Measurements from ENCODE around the gene TYW1.
"Not testable (repeated sequence)": the region's sequence is repeated elsewhere in the genome, so short reads cannot be mapped to it uniquely, and the experiment has no call there.

Gene TYW1, protein sequence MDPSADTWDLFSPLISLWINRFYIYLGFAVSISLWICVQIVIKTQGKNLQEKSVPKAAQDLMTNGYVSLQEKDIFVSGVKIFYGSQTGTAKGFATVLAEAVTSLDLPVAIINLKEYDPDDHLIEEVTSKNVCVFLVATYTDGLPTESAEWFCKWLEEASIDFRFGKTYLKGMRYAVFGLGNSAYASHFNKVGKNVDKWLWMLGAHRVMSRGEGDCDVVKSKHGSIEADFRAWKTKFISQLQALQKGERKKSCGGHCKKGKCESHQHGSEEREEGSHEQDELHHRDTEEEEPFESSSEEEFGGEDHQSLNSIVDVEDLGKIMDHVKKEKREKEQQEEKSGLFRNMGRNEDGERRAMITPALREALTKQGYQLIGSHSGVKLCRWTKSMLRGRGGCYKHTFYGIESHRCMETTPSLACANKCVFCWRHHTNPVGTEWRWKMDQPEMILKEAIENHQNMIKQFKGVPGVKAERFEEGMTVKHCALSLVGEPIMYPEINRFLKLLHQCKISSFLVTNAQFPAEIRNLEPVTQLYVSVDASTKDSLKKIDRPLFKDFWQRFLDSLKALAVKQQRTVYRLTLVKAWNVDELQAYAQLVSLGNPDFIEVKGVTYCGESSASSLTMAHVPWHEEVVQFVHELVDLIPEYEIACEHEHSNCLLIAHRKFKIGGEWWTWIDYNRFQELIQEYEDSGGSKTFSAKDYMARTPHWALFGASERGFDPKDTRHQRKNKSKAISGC

DNA sequence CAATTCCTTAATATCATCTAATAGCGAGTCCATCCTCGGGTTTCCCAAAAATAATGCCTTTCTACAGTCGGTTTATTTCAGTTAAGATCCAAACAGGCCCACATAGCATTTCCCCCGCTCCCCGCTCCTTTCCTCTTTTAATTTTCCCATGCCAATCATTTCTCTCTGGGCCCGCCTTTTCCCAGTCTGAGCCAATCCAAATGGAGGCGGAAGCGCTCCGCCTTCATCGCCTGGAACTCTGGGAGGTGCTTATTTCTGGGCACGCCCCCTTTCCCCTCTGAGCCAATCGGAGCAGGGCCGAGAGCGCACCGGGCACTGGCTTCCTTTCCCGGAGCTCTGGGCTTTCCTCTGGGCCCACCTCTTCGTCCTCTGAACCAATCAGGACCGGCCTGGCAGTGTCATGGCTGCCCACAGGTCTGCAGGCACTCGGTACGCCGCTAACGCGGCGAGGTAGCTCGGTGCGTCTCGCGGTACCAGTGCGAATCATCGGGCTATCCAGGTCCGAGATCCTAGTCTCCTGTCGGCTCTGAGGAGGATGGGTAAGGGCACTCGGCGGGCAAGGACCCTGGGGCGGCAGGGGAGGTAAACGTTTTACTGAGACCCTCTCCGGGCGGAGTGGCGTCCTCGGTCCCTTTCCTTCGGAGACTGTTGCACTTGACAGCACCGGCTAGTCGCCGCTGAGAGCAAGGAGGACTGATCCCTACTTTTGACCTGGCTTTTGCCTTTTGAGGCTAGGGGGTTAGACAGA is at the start of gene TYW1:
TYW1 (plus strand) TSS at position 390 of the 748 bp plus-strand sequence; CDS start at position 536, 146 bp downstream.
- Histone ChIP-seq H3K9ac (ENCODE audit: low read depth in 1 of 2, low read length in 2 of 2) (peak within 1 kb of the TSS; percentile 79 to 80), H3K27ac (ENCODE audit: low read depth in 2 of 2, low read length in 2 of 2) (peak within 1 kb of the TSS; percentile 72 to 84), H3K4me3 (ENCODE audit: low read length in 2 of 2) (peak within 1 kb of the TSS; percentile 86 to 96), H3K36me3 (ENCODE audit: control insufficient read depth in 2 of 2, insufficient read depth in 2 of 2, low read length in 2 of 2) (peaks cover 5 to 10% of the 10 kb centered on the region in 2 donors)
- not testable (repeated sequence) for H3K4me1 ChIP-seq (ENCODE audit: control insufficient read depth in 2 of 2, insufficient read depth in 2 of 2, low read length in 2 of 2); H3K27me3 ChIP-seq (ENCODE audit: control insufficient read depth in 2 of 2, insufficient read depth in 2 of 2, low read length in 2 of 2); H3K9me3 ChIP-seq (ENCODE audit: control insufficient read depth in 2 of 2, low read length in 2 of 2)

DNA sequence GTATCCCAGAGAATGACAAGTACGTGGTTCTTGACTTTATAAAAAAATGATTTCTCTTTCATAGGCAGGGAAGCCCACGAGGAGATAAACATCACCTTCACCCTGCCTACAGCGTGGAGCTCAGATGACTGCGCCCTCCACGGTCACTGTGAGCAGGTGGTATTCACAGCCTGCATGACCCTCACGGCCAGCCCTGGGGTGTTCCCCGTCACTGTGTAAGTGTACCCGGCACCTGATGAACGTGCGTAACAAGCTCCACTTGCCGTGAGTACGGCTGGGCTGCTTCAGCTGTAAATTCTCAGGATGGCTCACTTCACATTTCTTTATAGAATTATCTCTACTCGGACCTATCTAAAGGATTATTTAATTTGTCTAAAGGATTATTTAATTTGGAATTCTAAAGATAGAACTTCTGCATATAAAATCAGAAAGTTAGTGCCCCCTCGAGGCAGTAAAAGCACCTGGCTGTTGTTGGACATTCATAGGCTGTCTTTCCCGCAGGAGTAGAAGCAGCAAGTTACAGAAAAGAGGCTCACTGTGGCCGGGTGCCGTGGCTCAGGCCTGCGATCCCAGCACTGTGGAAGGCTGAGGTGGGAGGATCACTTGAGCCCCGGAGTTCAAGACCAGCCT is 48.0 kb upstream of the TYW1 start:
- H3K9ac ChIP-seq (ENCODE audit: low read depth in 1 of 2, low read length in 2 of 2), result no peak overlapping the region
- H3K27ac ChIP-seq (ENCODE audit: low read depth in 2 of 2, low read length in 2 of 2), result no peak overlapping the region
- no peaks in the 10 kb centered on the region for H3K27me3 ChIP-seq (ENCODE audit: control insufficient read depth in 2 of 2, insufficient read depth in 2 of 2, low read length in 2 of 2)
- H3K4me3 ChIP-seq (ENCODE audit: low read length in 2 of 2), result no peak overlapping the region
- H3K36me3 ChIP-seq (ENCODE audit: control insufficient read depth in 2 of 2, insufficient read depth in 2 of 2, low read length in 2 of 2), result peaks cover 53 to 61% of the 10 kb centered on the region in 2 donors
- peaks cover 0 to 21% of the 10 kb centered on the region in 2 donors for H3K4me1 ChIP-seq (ENCODE audit: control insufficient read depth in 2 of 2, insufficient read depth in 2 of 2, low read length in 2 of 2)
- H3K9me3 ChIP-seq (ENCODE audit: control insufficient read depth in 2 of 2, low read length in 2 of 2), result no peaks in the 10 kb centered on the region

DNA sequence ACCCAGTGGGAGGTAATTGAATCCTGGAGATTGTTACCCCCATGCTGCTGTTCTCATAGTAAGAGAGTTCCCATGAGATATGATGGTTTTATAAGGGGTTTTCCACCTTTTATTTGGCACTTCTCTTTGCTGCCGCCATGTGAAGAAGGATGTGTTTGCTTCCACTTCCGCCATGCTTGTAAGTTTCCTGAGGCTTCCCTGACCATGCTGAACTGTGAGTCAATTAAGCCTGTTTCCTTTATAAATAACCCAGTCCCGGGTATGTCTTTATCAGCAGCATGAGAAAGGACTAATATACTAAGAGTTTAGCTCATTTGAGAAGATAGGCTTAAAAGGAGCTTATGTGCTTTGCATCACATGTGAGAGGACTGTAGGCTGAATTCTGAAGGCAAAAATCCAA is 46.3 kb upstream of the TYW1 start:
- no peak overlapping the region for H3K9ac ChIP-seq (ENCODE audit: low read depth in 1 of 2, low read length in 2 of 2)
- no peaks in the 10 kb centered on the region for H3K27me3 ChIP-seq (ENCODE audit: control insufficient read depth in 2 of 2, insufficient read depth in 2 of 2, low read length in 2 of 2)
- H3K4me1 ChIP-seq (ENCODE audit: control insufficient read depth in 2 of 2, insufficient read depth in 2 of 2, low read length in 2 of 2), result peaks cover 0 to 21% of the 10 kb centered on the region in 2 donors
- H3K9me3 ChIP-seq (ENCODE audit: control insufficient read depth in 2 of 2, low read length in 2 of 2), result no peaks in the 10 kb centered on the region
- peaks cover 56 to 65% of the 10 kb centered on the region in 2 donors for H3K36me3 ChIP-seq (ENCODE audit: control insufficient read depth in 2 of 2, insufficient read depth in 2 of 2, low read length in 2 of 2)
- no peak overlapping the region for H3K4me3 ChIP-seq (ENCODE audit: low read length in 2 of 2)
- no peak overlapping the region for H3K27ac ChIP-seq (ENCODE audit: low read depth in 2 of 2, low read length in 2 of 2)

DNA sequence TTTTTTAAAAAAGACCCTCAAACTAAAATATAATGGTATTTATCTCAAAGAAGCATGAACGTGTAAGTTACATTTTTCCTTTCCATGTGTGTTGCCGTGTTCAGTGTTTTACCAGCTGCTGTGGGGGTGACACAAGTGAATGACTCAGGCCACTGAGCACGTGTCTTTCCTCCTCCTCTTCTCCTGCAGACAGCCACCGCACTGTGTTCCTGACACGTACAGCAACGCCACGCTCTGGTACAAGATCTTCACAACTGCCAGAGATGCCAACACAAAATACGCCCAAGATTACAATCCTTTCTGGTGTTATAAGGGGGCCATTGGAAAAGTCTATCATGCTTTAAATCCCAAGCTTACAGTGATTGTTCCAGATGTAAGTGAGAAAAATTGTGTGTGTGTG is 45.9 kb upstream of the TYW1 start:
- Histone ChIP-seq H3K4me3 (ENCODE audit: low read length in 2 of 2) (no peak overlapping the region), H3K27me3 (ENCODE audit: control insufficient read depth in 2 of 2, insufficient read depth in 2 of 2, low read length in 2 of 2) (no peaks in the 10 kb centered on the region), H3K9me3 (ENCODE audit: control insufficient read depth in 2 of 2, low read length in 2 of 2) (no peaks in the 10 kb centered on the region), H3K36me3 (ENCODE audit: control insufficient read depth in 2 of 2, insufficient read depth in 2 of 2, low read length in 2 of 2) (peaks cover 58 to 66% of the 10 kb centered on the region in 2 donors), H3K4me1 (ENCODE audit: control insufficient read depth in 2 of 2, insufficient read depth in 2 of 2, low read length in 2 of 2) (peaks cover 0 to 21% of the 10 kb centered on the region in 2 donors), H3K27ac (ENCODE audit: low read depth in 2 of 2, low read length in 2 of 2) (no peak overlapping the region), H3K9ac (ENCODE audit: low read depth in 1 of 2, low read length in 2 of 2) (no peak overlapping the region)

DNA sequence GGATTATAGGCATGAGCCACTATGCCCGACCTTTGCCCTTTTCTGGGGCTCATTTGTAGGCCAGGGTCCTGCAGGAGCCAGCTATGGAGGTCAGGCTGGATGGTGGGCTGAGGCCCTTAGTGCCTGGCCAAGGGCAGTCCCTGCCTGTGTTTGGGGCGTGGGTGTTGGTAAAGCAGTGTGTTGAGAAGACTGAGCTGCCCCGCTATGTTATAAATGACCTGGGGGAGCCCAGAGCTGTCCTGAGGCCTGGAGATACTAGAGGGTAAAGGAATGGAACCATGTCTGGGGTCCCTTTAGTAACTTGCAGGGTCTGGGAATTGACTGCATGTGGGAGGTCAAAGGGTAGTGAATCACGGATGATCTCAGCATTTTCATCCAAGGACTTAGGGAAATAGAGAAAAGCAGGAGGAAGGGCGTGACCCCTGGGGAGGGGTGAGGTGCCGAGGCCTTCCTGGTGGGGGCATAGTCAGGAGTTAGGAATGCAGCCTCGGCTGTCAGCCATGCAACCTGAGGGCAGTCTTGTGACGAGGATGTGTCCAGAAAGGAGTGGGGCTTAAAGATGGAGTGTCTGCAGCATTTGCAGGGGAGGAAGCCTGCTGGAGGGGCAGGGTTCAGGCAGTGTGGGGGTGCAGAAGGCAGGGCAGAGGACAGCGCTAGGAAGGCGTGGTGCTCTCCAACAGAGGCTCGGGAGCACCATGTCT is 44.1 kb upstream of the TYW1 start:
- peaks cover 69 to 77% of the 10 kb centered on the region in 2 donors for H3K36me3 ChIP-seq (ENCODE audit: control insufficient read depth in 2 of 2, insufficient read depth in 2 of 2, low read length in 2 of 2)

DNA sequence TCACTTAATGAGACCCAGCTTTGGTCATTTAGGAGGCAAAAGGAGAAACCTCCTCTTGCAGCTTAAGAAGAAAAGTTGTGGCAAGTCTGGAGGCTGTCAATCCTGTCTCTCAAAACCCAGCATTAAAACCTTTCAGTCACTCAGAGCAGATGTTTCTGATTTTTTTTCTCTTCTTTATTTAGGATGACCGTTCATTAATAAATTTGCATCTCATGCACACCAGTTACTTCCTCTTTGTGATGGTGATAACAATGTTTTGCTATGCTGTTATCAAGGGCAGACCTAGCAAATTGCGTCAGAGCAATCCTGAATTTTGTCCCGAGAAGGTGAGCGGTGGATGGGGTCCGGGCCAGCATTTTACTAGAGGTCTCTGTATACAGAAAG is 43.6 kb upstream of the TYW1 start:
- H3K4me3 ChIP-seq (ENCODE audit: low read length in 2 of 2), result no peak overlapping the region
- no peaks in the 10 kb centered on the region for H3K9me3 ChIP-seq (ENCODE audit: control insufficient read depth in 2 of 2, low read length in 2 of 2)
- H3K4me1 ChIP-seq (ENCODE audit: control insufficient read depth in 2 of 2, insufficient read depth in 2 of 2, low read length in 2 of 2), result peaks cover under 1 to 9% of the 10 kb centered on the region in 2 donors
- H3K36me3 ChIP-seq (ENCODE audit: control insufficient read depth in 2 of 2, insufficient read depth in 2 of 2, low read length in 2 of 2), result peaks cover 74 to 79% of the 10 kb centered on the region in 2 donors
- H3K9ac ChIP-seq (ENCODE audit: low read depth in 1 of 2, low read length in 2 of 2), result no peak overlapping the region
- no peaks in the 10 kb centered on the region for H3K27me3 ChIP-seq (ENCODE audit: control insufficient read depth in 2 of 2, insufficient read depth in 2 of 2, low read length in 2 of 2)
- no peak overlapping the region for H3K27ac ChIP-seq (ENCODE audit: low read depth in 2 of 2, low read length in 2 of 2)

More for the DNA sequence above, 44.1 kb upstream of the TYW1 start:
- Histone ChIP-seq H3K27ac (ENCODE audit: low read depth in 2 of 2, low read length in 2 of 2) (peak overlapping the region; percentile 36 to 61), H3K9me3 (ENCODE audit: control insufficient read depth in 2 of 2, low read length in 2 of 2) (no peaks in the 10 kb centered on the region), H3K9ac (ENCODE audit: low read depth in 1 of 2, low read length in 2 of 2) (no peak overlapping the region), H3K4me3 (ENCODE audit: low read length in 2 of 2) (no peak overlapping the region), H3K4me1 (ENCODE audit: control insufficient read depth in 2 of 2, insufficient read depth in 2 of 2, low read length in 2 of 2) (peaks cover 0 to 9% of the 10 kb centered on the region in 2 donors), H3K27me3 (ENCODE audit: control insufficient read depth in 2 of 2, insufficient read depth in 2 of 2, low read length in 2 of 2) (no peaks in the 10 kb centered on the region)

DNA sequence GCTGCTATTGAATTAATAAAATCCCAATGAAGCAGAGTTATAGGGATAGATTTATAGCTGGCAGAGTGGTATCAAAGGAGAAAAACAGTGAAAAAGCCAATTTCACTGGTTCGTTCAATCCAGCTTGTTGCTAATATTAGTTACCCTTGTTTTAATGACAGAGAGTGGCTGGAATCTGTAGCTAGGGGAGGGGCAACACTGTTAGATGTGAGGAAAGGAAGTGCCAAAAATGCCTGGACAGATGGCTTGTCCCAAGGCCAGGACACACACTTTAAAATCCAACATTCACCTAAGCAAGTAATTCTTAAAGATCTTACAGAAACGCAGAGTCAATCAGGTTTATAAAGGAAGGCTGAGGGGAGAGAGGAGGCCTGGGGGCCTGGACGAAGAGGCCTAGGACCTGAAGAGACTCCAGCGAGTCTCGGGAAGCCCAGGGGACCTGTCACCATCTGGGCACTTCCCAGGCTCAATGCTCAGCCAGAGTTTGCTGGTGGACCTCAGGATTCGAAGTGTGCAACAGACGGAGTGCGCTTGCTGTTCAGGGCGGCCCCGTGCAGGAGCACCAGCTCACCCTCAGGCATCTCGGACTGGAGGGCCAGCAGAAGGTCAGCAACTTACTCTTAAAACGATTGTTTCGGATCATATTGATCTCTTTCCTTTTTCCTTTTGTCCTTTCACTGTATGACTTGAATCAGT is 38.9 kb upstream of the TYW1 start:
- Histone ChIP-seq H3K9ac (ENCODE audit: low read depth in 1 of 2, low read length in 2 of 2) (no peak overlapping the region), H3K27ac (ENCODE audit: low read depth in 2 of 2, low read length in 2 of 2) (no peak overlapping the region), H3K36me3 (ENCODE audit: control insufficient read depth in 2 of 2, insufficient read depth in 2 of 2, low read length in 2 of 2) (peaks cover 40 to 60% of the 10 kb centered on the region in 2 donors), H3K4me1 (ENCODE audit: control insufficient read depth in 2 of 2, insufficient read depth in 2 of 2, low read length in 2 of 2) (peaks cover 8 to 11% of the 10 kb centered on the region in 2 donors), H3K4me3 (ENCODE audit: low read length in 2 of 2) (no peak overlapping the region), H3K9me3 (ENCODE audit: control insufficient read depth in 2 of 2, low read length in 2 of 2) (no peaks in the 10 kb centered on the region), H3K27me3 (ENCODE audit: control insufficient read depth in 2 of 2, insufficient read depth in 2 of 2, low read length in 2 of 2) (no peaks in the 10 kb centered on the region)

DNA sequence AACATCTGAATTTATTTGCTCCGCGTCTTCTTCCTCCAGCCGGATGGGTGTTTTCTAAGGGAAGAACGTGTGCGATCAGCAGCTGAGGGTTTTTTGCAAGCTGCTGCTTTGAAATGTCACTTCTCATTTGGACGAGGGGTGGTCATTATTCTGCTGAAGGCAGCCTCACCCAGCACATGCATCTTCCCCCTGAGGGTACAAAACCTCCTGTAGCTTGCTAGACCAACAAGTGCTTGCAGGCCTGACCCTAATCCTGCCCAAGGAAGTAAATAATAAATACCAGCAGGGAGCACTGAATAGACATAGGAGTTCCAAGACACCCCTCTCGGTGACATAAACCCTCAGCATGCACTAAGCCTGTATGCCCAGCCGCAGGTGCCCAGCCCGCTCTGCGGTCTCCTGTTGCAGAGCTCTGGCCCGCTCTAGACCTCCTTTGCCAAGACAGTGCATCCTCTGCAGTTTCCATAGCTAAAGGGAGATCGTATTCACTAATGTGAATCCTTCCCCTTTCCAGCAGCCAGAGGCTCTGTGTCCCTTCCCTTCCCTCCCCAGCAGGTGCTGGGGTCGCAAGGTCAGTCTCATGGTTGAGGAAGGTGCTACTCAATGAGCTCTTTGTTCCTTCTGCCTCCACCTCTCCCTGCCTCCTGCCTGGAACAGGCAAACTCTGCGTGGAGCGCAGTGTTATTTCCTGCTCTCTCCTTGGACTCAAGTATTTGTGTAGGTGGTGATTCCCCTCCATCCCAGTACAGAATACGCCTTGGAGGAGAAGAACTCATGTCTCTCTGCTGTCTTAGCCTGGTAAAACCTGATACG is 37.9 kb upstream of the TYW1 start:
- Histone ChIP-seq H3K4me1 (ENCODE audit: control insufficient read depth in 2 of 2, insufficient read depth in 2 of 2, low read length in 2 of 2) (peaks cover 8 to 9% of the 10 kb centered on the region in 2 donors), H3K9ac (ENCODE audit: low read depth in 1 of 2, low read length in 2 of 2) (no peak overlapping the region), H3K27ac (ENCODE audit: low read depth in 2 of 2, low read length in 2 of 2) (peak overlapping the region in 1 of 2 donors; percentile 39), H3K9me3 (ENCODE audit: control insufficient read depth in 2 of 2, low read length in 2 of 2) (no peaks in the 10 kb centered on the region), H3K36me3 (ENCODE audit: control insufficient read depth in 2 of 2, insufficient read depth in 2 of 2, low read length in 2 of 2) (peaks cover 38 to 52% of the 10 kb centered on the region in 2 donors), H3K4me3 (ENCODE audit: low read length in 2 of 2) (no peak overlapping the region), H3K27me3 (ENCODE audit: control insufficient read depth in 2 of 2, insufficient read depth in 2 of 2, low read length in 2 of 2) (no peaks in the 10 kb centered on the region)
